HG03442 (cell line): ENCODE measurements around the gene AZU1.

Experiments
- ATAC-seq: cut with Tn5 transposase; IDR thresholded peaks from one replicate; pipeline ENCODE4 v1.9.1; 2021; ENCODE audit warnings: mild to moderate bottlenecking, moderate library complexity; ENCODE audit not compliant: unreplicated experiment

The AZU1 gene, protein sequence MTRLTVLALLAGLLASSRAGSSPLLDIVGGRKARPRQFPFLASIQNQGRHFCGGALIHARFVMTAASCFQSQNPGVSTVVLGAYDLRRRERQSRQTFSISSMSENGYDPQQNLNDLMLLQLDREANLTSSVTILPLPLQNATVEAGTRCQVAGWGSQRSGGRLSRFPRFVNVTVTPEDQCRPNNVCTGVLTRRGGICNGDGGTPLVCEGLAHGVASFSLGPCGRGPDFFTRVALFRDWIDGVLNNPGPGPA

DNA sequence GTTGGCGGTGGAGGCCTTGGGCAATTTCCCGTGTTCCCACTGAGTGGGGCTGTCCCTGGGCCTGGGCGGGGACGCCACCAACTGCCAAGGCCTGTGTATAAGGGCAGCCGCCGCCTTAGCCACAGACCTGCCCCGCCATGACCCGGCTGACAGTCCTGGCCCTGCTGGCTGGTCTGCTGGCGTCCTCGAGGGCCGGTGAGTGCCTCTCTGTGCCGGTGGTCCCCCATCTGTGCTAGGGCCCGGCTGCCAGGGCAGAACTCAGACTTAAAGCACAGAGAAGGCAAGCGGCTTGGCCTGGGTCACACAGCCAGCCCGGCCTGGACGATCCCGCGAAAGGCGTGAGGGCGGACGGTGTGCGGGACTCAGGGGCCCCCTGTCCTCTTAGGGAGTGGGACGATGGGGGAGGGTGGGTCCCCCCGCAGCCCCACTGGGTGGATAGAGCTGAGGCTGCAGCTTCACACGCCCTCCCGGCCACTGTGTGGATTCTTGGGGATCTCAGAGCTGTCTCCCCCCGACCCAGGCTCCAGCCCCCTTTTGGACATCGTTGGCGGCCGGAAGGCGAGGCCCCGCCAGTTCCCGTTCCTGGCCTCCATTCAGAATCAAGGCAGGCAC, at the start of gene AZU1:
Gene AZU1, plus strand, starts transcription at position 128 of the 612 bp plus-strand sequence. Its CDS starts 10 bp downstream, at position 138.
- ATAC-seq: no peak

DNA sequence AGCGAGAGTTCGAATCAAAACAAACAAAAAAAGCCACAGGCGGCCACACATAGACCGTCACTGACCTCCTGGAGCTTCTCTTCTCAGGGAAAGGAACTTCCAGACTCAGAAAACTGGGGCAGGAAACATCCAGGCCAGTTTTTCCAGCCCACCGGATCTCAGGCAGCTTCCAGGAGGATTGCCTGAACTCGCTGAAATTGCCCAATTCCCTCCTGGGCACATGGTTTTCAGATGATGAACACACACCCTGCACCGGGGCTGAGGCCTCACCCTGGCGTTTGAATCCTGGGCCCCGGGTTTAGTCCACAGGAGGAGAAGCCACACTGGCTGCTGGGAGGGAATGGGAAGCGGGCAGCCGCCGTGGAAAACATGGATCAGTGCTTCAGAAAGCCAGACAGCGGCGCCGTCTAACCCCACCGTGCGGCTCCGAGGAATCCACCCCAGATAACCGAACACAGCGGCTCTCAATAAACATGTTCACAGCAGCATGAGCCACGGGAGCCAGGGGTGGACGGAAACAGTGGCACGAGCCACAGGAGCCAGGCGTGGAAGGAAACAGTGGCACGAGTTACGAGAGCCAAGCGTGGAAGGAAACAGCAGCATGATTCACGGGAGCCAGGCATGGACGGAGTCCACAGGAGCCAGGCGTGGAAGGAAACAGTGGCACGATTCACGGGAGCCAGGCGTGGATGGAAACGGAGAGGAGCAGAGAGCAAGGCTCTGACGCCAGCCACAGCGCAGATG, 48.6 kb upstream of the AZU1 start:
- ATAC-seq: no peak

DNA sequence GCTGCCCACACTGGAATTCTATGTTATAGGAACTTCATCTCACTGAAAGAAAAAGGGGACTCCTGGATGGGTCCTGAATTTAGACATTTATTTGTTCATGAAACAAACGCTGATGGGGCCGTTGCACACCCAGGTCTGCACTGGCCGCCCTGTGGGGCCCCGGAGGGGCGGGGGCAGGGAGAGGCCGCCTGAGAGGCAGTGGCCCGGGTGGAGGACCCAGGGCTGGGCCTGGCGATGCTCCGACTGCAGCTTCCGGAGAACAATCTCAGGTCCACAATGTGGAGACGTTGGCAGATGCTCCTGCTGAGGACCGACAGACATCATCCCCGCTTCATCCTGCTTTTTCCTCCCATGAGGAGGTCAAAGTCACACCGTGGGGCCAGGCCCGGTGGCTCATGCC, 46.7 kb upstream of the AZU1 start:
- no peak for ATAC-seq

DNA sequence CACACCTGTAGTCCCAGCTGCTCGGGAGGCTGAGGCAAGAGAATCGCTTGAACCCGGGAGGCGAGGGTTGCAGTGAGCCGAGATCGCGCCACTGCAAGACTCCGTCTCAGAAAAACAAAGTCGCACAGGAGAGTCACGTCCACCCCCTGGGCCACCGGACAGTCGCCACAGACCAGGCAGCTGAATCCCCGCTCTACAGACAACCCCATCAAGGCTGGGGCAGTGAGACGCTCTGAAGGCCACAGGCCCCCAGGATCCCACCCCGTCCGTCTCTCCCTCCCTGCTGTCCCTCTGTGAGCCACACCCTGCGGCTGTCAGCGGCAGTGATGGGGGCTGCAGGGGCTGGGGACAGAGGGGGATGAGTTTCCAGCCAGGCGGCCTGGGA, 45.8 kb upstream of the AZU1 start:
- no peak for ATAC-seq

DNA sequence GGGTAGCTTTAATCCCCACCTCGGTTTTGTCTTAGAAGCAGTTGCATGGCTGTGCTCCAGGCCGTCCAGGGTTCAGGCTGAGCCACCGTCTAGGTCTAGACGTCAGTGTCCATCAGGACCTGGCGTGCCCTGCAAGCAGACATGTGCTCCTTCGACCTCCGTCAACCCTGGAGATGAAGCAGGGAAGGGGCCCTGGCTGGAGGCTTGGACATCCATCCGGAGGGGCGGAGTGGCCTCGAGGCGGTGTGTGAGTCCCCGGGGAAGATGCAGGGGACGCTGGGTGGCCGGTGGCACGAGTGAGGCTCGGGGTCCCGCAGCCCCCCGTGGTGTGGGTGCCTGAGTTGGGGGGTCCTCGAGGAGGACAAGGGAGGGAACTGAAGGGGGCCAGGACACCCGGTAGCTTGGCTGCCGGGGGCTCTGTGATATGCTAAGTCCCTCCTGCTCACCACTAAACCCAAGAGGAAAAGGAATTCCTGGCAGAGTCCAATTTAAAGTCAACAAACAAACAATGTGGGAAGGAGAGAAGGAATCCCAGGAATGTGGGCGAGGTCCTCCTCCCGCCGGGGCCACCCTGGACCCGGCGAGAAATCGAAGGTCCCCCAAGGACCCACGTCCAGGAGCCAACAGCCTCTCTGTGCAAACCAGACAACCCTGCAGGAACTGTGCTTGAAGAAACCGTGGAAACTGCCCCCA, 45.3 kb upstream of the AZU1 start:
- no peak for ATAC-seq

DNA sequence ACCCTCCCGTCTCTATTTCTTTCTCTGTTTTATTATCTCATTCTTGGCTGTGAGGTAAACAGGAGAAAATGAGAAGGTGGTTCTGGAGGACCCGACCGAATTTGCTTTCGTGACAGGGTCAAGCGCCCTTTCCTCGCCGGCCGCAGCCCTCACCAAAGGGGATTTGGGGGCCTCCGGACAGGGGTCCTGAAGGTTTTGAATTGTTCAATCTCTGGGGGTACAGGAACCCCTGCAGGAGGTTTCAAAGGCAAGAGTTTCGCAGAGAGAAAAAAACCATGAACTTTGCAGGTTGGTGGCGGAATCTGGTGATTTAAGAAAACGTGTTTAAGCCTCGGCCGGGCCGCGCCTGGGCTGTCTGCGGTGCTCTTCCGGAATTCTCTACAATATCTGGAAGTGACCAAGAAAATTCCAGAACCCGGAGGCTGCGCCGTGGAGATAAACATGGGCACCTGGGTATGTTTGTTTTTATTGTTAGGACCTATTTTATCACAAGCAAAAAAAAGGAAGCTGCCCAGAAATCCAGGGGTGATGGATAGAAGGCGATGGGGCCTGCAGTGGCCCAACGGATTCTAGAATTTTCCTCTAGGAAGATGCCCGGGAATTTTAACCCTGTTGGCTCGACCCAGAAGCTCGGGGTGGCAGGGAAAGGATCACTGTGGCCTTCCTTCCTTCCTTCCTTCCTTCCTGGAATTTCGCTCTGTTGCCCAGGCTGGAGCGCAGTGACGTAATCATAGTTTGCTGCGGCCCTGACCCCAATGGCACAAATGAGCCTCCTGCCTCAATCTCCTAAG, 44.6 kb upstream of the AZU1 start:
- ATAC-seq: no peak

DNA sequence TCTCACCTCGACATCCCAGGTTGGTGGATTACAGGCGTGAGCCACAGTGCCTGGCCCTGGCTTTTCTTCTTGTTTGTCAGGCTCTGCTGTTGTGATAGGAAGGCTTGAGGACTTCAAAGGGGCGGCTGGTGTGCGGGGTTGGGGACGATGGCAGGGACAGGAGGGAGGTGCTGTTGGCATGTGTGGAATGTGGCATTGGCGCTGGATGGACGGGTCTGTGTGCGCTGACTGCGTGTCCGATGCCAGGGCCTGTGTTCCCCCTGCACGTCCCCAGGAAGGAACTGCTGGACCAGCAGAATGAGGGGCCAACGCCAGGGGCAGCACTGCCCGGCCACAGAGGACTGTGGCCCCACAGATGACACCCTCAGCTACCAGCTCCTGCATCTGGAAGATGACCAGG, 43.1 kb upstream of the AZU1 start:
- no peak for ATAC-seq

DNA sequence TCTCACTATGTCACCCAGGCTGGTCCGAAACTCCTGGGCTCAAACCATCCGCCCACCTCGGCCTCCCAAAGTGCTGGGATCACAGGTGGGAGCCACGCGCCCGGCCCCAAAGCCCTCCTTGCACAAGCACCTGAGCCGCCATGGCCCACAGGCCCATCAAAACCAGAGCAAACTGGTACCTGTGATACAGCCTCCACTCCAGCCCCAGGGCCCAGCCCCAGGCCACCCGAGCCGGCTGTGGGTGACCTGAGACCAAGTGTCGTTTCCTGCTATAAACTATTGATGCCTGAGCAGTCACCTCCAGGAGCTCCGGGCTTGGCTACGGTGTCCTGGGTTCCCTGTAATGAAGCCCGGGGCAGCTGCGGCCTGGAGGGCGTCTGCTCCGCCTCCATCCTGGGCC, 40.1 kb upstream of the AZU1 start:
- no peak for ATAC-seq

DNA sequence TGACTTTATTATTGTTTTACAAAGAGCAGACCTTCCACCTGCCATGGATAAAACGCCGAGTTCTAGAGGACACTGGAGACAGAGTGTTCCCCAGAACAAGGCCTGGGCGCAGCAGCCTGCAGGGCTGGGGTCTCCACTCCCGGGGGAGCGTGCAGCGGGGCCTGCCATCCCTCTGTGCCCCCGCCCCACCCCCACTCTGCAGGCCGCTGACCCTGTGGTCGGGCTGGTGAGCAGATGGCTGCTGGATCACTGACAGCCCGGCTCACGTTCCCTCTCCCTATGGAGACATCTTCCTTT, 39.0 kb upstream of the AZU1 start:
- ATAC-seq: no peak

DNA sequence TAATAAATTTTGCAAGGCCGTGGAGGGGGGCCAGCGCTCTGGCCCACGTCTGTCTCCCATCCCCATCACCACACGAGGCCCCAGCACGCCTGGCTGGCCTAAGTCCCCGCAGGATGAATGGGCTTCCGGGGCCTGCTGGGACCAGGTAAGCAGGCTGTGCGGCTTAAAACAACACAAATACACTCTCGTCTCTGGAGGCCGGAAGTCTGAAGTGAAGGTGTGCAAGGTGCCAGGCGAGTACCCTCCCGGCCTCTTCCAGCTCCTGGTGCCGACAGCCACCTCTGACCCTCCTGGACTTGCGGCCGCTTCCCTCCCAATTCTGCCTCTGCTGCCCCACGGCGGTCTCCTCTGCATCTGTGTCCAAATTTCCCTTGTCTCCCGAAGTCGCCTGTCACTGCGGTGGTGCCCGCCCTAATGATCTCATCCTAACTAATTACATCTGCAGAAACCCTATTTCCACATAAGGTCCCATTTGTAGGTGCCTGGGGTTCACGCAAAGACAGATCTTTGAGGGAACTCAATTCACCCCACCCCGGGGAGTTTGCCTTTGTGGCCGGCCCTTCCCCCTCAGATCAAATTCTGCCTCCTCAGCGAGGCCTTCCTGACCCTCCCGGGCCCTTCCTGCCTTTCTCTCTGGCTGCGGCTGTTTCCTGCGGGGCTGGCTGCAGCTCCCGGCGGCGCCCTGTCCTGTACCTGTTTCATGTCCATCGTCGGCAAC, 38.5 kb upstream of the AZU1 start:
- no peak for ATAC-seq

DNA sequence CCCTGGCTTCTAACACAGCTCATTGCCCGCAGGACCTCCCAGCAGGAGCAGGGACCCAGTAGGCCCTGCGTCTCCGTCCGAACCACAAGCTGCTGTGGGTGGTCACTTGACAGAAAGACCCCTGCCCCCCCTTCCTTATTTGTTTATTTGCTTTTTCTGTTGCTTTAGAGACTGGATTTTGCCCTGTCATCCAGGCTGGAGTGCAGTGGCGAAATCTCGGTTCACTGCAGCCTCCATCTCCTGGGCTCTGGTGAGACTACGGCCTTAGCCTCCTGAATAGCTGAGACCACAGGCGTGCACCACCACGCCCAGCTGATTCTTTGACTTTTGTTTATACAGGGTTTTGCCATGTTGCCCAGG, 38.0 kb upstream of the AZU1 start:
- ATAC-seq: no peak

DNA sequence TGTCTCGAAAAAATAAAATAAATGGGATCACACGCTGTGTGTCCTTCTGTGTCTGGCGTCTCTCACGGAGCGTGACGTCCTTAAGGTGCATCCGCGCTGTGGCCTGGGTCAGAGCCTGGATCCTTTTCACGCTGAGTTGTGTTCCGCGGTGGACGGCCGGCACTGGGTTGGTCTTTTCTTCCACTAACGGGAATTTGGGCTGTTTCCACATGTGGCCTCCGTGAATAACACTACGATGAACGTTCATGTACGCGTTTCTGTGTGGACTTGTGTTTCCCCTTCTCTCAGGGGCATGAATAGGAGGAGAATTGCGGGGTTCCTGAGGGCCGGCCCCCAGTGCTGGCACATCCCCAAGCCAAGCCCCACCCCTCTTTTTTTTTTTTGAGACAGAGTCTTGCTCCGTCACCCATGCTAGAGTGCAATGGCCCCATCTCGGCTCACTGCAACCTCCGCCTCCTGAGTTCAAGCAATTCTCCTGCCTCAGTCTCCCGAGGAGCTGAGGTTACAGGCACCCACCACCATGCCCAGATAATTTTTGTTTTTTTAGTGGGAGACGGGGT, 36.5 kb upstream of the AZU1 start:
- no peak for ATAC-seq

DNA sequence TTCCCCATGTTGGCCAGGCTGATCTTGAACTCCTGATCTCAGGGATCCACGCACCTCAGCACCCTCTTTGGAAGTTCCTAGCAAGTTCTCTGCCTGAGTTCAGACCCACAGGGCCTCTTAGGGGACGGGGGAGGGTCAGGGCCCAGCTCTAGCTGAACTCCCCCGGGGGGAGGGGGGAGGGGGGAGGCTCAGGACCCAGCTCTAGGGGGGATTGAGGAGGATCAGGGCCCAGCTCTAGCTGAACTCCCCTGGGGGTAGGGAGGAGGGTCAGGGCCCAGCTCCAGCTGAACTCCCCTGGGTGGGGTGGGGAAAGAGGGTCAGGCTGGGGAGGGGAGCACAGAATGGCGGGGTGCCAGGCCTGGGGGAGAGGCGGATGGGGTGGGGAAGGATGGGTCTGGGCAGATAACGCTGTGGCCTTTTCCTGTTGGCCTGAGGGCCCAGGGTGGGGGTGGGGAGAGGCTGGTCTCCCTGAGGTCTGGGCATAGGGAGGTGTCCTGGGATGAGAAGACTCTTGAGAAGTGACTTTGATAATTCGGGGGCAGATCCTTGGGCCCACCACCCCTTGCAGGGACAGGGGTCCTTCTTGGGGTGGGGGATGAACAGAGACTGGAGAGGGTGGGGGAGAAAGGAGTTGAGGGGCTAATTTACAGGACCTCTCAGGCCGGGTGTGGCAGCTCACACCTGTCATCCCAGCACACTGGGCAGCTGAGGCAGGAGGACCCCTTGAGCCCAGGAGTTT, 35.9 kb upstream of the AZU1 start:
- no peak for ATAC-seq

DNA sequence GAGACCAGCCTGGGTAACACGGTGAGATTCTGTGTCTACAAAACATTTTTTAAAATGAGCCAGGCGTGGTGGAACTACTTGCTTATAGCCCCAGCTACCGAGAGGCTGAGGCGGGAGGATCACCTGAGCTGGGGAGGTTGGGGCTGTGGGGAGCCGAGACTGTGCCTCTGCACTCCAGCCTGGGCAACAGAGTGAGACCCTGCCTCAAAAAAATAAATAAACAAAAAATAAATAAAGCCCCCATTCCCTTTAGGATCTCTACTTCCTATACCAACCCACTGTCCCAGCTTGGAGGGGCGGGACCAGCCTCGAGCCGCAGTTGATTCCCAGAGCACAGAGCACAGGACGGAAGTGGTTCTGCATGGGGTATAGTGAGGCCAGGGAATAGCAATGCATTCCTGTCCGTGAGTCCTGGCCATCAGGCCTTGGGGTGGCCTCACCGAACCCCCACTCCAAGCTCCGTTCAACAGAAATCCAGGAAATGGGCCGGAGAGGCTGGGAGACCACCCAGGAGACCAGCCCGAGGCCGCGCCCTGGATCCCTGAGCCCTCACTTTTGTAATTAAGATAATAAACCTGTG, 35.2 kb upstream of the AZU1 start:
- ATAC-seq: no peak

DNA sequence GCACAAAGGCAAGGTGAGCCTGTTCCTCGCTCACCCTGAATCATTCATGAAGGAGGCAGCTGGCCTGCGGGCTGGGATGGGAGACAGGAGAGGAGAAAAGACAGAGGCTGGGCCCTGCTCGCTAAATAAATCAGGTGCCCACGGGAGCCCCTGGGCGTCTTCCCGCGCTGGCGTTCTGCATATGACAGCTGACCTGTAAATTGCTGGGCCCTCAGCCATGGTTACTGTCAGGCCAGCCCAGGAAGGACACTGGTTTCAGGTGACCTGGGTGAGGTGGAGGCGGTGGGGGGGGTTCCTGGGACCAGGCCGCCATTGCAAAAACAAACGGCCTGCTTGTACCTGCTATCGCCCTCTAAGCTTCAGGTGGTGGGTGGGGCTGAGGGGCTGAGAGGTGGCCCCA, 33.8 kb upstream of the AZU1 start:
- no peak for ATAC-seq

DNA sequence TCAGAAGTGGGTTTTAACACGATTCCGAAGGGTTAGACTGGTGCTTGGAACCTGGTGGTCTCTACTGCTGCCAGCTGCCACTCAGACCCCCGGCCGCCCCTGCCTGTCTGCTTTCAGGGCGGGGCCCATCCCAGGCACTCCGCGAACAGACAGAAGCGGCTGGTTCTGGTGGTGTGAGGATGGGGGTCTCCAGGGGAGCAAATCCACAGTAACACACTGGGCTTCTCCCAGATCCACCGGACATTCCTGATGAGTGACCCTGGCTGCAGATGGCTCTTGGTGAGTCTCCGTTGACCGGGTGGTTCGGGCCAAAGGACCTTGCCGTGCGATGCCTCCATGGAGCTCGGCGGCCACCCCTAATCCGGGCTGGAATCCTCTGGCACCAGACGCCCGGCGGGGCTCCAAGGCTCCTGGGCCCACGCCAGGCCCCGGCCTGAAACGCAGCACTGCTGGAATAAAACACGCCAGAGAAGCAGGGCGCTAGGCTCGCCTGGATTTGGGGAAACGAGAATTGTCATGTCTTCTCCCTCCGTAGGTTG, 32.5 kb upstream of the AZU1 start:
- no peak for ATAC-seq

DNA sequence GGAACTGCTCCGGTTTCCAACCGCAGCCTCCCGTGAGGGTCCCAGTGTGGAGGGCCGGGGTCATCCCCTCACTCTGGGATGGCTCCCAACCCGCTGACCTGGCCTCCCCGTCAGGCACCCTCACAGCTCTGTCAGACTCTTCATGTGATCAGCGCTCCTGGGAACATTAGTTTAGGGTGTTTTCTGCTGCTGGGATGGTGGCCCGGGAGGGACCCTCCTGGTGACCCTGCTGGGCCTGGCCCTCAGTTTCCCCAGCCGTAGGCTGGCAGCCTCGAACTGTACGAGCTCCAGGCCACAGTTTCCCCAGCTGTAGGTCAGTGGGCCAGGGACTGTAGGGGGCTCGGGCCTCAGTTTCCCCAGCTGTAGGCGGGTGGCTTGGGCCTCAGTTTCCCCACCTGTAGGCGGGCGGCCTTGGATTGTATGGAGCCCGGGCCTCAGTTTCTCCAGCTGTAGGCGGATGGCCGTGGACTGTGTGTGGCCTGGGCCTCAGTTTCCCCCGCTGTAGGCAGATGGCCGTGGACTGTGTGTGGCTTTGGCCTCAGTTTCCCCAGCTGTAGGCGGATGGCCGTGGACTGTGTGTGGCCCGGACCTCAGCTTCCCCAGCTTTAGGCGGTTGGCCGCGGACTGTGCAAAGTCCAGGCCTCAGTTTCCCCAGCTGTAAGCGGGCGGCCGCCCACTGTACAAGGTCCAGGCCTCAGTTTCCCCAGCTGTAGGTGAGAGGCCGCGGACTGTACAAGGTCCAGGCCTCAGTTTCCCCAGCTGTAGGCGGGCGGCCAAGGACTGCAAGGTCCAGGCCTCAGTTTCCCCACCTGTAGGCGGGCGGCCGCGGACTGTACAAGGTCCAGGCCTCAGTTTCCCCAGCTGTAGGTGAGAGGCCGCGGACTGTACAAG, 31.7 kb upstream of the AZU1 start:
- no peak for ATAC-seq
